D721Med (cell line): ENCODE data around the gene STARD3.
A peak's percentile ranks its signal among the peaks of the same experiment; 100 is the strongest.

ENCODE experiments used
- DNase-seq: peaks from one replicate; pipeline ENCODE4 v3.0.0; 2011; ENCODE audit warnings: low spot score; ENCODE audit not compliant: insufficient read length
- FAIRE-seq: peaks from 2 replicates; lab custom pipeline; 2011; peaks lifted over from hg19 to GRCh38; lab: Jason Lieb, UNC
- TF ChIP-seq, protein P1 (sequence below): IDR thresholded peaks from 2 replicates; pipeline ENCODE4 v1.5.1; 2012; ENCODE audit warnings: mild to moderate bottlenecking, control low read depth; ENCODE audit not compliant: insufficient read depth; ENCODE audit errors: missing control alignments

Gene STARD3

DNA sequence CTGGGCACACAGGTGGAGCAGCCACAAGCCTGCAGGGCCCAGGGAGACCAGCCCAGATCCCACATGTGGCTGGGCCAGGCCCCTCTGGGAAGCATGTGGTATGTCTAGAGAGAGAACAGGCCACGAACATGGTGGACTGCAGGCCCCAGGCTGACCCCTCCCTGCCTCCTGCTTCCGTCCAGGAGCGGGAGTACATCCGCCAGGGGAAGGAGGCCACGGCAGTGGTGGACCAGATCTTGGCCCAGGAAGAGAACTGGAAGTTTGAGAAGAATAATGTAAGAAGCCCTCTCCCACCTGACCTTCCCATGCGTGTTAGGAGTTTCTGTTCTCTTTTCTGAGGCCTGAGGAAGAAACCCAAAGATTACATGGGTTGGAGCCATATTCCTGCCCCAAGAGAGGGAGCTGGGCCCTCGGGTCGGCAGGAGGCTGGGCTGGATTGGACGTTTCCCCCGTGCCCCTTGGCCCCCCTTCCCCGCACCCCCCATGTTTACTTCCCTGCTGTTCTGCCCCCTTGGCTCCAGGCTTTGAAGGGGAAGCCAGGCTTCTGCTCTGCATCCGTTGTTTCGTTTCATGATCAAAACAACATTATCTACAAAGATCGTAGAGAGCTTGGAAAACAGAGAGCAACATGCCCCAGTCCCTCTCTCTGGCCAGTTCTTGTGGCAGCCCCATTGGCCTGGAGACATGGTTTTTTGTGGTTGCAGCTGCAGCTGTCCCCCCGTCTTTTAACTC is 22.5 kb downstream of the STARD3 start:
- TF ChIP-seq, protein P1, sequence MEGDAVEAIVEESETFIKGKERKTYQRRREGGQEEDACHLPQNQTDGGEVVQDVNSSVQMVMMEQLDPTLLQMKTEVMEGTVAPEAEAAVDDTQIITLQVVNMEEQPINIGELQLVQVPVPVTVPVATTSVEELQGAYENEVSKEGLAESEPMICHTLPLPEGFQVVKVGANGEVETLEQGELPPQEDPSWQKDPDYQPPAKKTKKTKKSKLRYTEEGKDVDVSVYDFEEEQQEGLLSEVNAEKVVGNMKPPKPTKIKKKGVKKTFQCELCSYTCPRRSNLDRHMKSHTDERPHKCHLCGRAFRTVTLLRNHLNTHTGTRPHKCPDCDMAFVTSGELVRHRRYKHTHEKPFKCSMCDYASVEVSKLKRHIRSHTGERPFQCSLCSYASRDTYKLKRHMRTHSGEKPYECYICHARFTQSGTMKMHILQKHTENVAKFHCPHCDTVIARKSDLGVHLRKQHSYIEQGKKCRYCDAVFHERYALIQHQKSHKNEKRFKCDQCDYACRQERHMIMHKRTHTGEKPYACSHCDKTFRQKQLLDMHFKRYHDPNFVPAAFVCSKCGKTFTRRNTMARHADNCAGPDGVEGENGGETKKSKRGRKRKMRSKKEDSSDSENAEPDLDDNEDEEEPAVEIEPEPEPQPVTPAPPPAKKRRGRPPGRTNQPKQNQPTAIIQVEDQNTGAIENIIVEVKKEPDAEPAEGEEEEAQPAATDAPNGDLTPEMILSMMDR = no peak
- DNase-seq = no peak
- no peak for FAIRE-seq

DNA sequence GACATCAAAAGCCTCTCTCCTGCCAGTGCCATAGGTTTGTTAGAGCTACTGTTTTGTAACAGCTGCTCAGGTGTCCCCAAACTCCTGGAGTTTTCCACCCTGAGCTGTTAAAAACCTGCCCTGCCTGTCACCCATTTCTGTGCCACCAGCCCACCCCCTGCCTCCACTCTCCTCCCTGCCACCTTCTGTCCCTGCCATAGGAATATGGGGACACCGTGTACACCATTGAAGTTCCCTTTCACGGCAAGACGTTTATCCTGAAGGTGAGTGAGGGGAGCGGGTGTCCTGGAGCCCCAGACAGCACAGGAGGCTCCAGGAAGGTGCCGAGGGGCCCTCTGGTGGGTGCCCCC is 23.0 kb downstream of the STARD3 start:
- FAIRE-seq = no peak
- no peak for DNase-seq
- TF ChIP-seq, protein P1 = no peak

DNA sequence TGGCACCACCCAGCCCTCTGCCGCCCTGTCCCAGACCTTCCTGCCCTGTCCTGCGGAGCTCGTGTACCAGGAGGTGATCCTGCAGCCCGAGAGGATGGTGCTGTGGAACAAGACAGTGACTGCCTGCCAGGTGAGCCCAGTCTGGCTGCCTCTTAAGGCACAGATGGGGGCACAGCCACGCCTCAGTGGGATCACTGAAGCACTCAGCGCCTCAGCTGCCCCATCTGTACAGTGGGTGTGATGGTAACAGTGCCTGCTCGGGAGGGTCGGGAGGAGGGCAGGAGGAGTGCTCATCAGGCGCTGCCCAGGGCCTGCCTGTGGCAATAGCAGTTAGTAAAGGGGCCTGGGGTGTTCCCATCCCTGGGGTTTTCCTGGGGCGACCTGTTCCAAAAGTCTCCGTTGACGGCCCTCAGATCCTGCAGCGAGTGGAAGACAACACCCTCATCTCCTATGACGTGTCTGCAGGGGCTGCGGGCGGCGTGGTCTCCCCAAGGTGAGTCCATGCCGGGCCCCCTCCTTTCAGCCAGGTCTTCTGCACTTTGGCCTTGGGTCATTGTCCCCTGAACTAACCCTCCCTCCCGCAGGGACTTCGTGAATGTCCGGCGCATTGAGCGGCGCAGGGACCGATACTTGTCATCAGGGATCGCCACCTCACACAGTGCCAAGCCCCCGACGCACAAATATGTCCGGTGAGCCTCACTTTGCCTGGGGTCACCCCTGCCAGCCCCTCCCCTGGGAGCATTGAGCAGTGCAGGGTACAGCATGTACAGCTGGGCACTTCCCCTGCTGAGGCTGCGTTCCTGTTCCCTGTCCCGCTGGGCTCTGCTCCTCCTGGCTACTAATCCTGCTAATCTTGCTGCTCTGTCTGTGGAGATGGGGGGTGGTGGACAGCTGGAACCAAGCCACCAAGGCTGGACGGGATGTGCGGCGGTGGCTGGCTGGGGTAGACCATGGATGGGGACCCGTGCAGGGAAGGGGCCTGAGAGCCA is 23.7 kb downstream of the STARD3 start:
- TF ChIP-seq, protein P1 = no peak
- FAIRE-seq = no peak
- peak; percentile 93 for DNase-seq

DNA sequence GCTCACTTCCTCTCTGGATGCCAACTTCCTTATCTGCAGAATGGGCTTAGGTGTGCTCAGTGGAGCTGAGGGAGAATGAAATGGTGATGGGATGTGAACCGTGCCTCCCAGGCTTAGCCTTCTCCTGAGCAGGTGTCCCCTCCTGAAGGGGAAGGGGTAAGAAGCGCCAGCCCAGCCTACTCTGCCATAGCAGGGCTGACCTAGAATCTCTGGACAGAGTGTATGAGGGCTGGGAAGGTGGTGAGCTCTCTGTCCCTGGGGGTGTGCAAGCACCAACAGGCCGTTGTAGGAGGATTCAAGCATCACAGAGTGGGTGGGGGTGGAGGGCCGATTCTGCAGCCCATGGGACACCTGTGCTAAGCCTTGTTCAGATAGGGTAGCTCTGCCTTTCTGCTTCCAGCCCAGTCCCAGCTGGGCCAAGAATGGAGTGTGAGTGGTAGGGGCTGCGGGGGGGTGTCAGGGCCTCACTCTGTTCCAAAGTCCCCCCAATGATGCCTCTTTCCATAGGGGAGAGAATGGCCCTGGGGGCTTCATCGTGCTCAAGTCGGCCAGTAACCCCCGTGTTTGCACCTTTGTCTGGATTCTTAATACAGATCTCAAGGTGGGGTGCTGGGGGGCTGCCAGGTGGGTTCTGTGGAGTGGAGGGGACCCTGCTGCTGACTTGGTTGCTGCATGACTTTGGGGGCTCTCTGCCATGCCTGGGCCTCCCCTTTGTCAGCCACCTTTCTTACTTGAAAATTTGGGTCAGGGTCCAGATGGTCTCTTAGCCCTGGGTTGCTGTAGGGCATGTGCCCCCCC is 25.0 kb downstream of the STARD3 start:
- no peak for FAIRE-seq
- DNase-seq = no peak
- TF ChIP-seq, protein P1 = no peak

DNA sequence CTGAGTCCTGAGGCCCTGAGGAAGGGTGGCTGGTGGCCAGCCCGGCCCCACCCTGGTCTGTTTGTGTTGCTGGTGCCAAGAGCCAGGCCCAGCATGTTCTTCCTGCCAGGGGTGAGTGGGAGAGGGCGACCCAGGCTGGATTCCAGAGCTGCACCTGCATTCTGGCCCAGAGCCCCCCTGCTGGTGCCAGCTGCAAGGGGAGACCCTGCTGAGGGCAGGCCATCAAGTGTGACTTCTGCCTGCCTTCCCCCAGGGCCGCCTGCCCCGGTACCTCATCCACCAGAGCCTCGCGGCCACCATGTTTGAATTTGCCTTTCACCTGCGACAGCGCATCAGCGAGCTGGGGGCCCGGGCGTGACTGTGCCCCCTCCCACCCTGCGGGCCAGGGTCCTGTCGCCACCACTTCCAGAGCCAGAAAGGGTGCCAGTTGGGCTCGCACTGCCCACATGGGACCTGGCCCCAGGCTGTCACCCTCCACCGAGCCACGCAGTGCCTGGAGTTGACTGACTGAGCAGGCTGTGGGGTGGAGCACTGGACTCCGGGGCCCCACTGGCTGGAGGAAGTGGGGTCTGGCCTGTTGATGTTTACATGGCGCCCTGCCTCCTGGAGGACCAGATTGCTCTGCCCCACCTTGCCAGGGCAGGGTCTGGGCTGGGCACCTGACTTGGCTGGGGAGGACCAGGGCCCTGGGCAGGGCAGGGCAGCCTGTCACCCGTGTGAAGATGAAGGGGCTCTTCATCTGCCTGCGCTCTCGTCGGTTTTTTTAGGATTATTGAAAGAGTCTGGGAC is 25.8 kb downstream of the STARD3 start:
- no peak for DNase-seq
- FAIRE-seq = no peak
- TF ChIP-seq, protein P1 = no peak

DNA sequence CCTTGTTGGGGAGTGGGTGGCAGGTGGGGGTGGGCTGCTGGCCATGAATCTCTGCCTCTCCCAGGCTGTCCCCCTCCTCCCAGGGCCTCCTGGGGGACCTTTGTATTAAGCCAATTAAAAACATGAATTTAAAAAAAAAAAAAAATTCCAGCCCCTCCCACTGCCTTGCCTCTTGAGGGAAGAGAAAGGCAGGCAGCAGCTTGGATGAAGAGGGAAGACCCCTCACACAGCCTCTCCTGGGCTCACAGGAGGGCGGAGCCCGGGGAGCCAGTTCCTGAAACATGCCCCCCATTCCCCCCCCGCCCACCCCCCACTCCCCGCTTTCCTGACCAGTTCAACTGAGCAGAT is 26.4 kb downstream of the STARD3 start:
- FAIRE-seq (no peak), DNase-seq (no peak)
- TF ChIP-seq, protein P1 = no peak
